Measurements from ENCODE around the gene FSTL1. TPM values are rescaled to one million over a fixed set of nuclear protein-coding genes. Genes with fewer than 3 reads are reported as not detected.

The FSTL1 gene
- total RNA-seq, 5 donors from 2014 or later (not counting 1 experiment from before 2014, with no cell fraction given): 0.76 to 5.1 (median 1.5) TPM

- CTCF ChIA-PET: no interaction called here
- POLR2A ChIA-PET: no interaction called here
Measured at GRCh38 chr3:120469882-120470301, 19.1 kb upstream of the FSTL1 start.

GRCh38 chr3:120469440-120469839 is 18.6 kb upstream of the FSTL1 start:
- ChIA-PET CTCF (no interaction called here), POLR2A (no interaction called here)
- Histone ChIP-seq H3K9me3 (no peaks in the 10 kb centered on the region), H3K36me3 (ENCODE audit: control insufficient read depth in 2 of 2, extremely low read depth in 1 of 2, insufficient read depth in 1 of 2, low read length in 1 of 2) (no peaks in the 10 kb centered on the region), H3K4me3 (ENCODE audit: control insufficient read depth in 1 of 2, extremely low read depth in 1 of 2, low read length in 1 of 2) (no peak overlapping the region), H3K27ac (ENCODE audit: low read length) (no peak overlapping the region), H3K4me1 (ENCODE audit: control insufficient read depth in 1 of 2, extremely low read depth in 1 of 2, insufficient read depth in 2 of 2, low read length in 2 of 2) (no peaks in the 10 kb centered on the region), H3K27me3 (replicated peaks in 1 of 2; ENCODE audit: control insufficient read depth in 2 of 2, extremely low read depth in 1 of 2, insufficient read depth in 2 of 2, low read length in 1 of 2) (peaks cover 0 to 4% of the 10 kb centered on the region in 2 experiments)
- DNase-seq: no peak
- 100% methylated on average over 1 of the region's 3 CpGs for WGBS (ENCODE audit: insufficient coverage)
- Mint-ChIP-seq H3K9me3 (no peaks in the 10 kb centered on the region), H3K4me3 (no peak overlapping the region), H3K27ac (no peak overlapping the region), H3K27me3 (peaks cover 17 to 24% of the 10 kb centered on the region in 2 donors), H3K4me1 (no peaks in the 10 kb centered on the region), H3K36me3 (no peaks in the 10 kb centered on the region)
- no peak for ATAC-seq (replicated peaks in 1 of 4)

More at GRCh38 chr3:120469882-120470301, 19.1 kb upstream of the FSTL1 start:
- H3K9me3 Mint-ChIP-seq: no peaks in the 10 kb centered on the region
- H3K4me1 Mint-ChIP-seq: no peaks in the 10 kb centered on the region
- no peak overlapping the region for H3K4me3 ChIP-seq (ENCODE audit: control insufficient read depth in 1 of 2, extremely low read depth in 1 of 2, low read length in 1 of 2)
- no peak overlapping the region for H3K4me3 Mint-ChIP-seq
- no peaks in the 10 kb centered on the region for H3K9me3 ChIP-seq
- no peak overlapping the region for H3K27ac ChIP-seq (ENCODE audit: low read length)
- peaks cover 17 to 24% of the 10 kb centered on the region in 2 donors for H3K27me3 Mint-ChIP-seq
- WGBS (ENCODE audit: insufficient coverage): no CpG with 5 or more reads among the region's 4 CpGs
- H3K4me1 ChIP-seq (ENCODE audit: control insufficient read depth in 1 of 2, extremely low read depth in 1 of 2, insufficient read depth in 2 of 2, low read length in 2 of 2): no peaks in the 10 kb centered on the region
- ATAC-seq (replicated peaks in 1 of 4) (no peak), DNase-seq (no peak)
- H3K36me3 Mint-ChIP-seq: no peaks in the 10 kb centered on the region
- H3K27ac Mint-ChIP-seq: no peak overlapping the region
- H3K36me3 ChIP-seq (ENCODE audit: control insufficient read depth in 2 of 2, extremely low read depth in 1 of 2, insufficient read depth in 1 of 2, low read length in 1 of 2): no peaks in the 10 kb centered on the region
- H3K27me3 ChIP-seq (replicated peaks in 1 of 2; ENCODE audit: control insufficient read depth in 2 of 2, extremely low read depth in 1 of 2, insufficient read depth in 2 of 2, low read length in 1 of 2): peaks cover 0 to 4% of the 10 kb centered on the region in 2 experiments

GRCh38 chr3:120468635-120469295 is 18.0 kb upstream of the FSTL1 start:
- DNase-seq (no peak), ATAC-seq (replicated peaks in 1 of 4) (no peak)
- Histone ChIP-seq H3K36me3 (ENCODE audit: control insufficient read depth in 2 of 2, extremely low read depth in 1 of 2, insufficient read depth in 1 of 2, low read length in 1 of 2) (no peaks in the 10 kb centered on the region), H3K4me1 (ENCODE audit: control insufficient read depth in 1 of 2, extremely low read depth in 1 of 2, insufficient read depth in 2 of 2, low read length in 2 of 2) (no peaks in the 10 kb centered on the region), H3K4me3 (ENCODE audit: control insufficient read depth in 1 of 2, extremely low read depth in 1 of 2, low read length in 1 of 2) (no peak overlapping the region), H3K27me3 (replicated peaks in 1 of 2; ENCODE audit: control insufficient read depth in 2 of 2, extremely low read depth in 1 of 2, insufficient read depth in 2 of 2, low read length in 1 of 2) (peaks cover 0 to 4% of the 10 kb centered on the region in 2 experiments), H3K9me3 (no peaks in the 10 kb centered on the region), H3K27ac (ENCODE audit: low read length) (no peak overlapping the region)
- Mint-ChIP-seq H3K27me3 (peaks cover 17 to 24% of the 10 kb centered on the region in 2 donors), H3K9me3 (no peaks in the 10 kb centered on the region), H3K4me1 (no peaks in the 10 kb centered on the region), H3K27ac (no peak overlapping the region), H3K4me3 (no peak overlapping the region), H3K36me3 (no peaks in the 10 kb centered on the region)
- CTCF ChIA-PET: no interaction called here
- POLR2A ChIA-PET: no interaction called here
- 45% methylated on average over 3 of the region's 5 CpGs for WGBS (ENCODE audit: insufficient coverage)

- Mint-ChIP-seq H3K27ac (no peak overlapping the region), H3K36me3 (no peaks in the 10 kb centered on the region), H3K9me3 (no peaks in the 10 kb centered on the region), H3K4me3 (no peak overlapping the region), H3K4me1 (peaks cover 0 to 2% (median 0%) of the 10 kb centered on the region in 3 donors), H3K27me3 (peaks cover 12 to 20% of the 10 kb centered on the region in 2 donors)
- DNase-seq: no peak
- H3K4me3 ChIP-seq (ENCODE audit: control insufficient read depth in 1 of 2, extremely low read depth in 1 of 2, low read length in 1 of 2): no peak overlapping the region
- 100% methylated on average over 1 of the region's 4 CpGs for whole genome bisulfite sequencing (ENCODE audit: insufficient coverage)
- POLR2A ChIA-PET: no interaction called here
- no peak overlapping the region for H3K27ac ChIP-seq (ENCODE audit: low read length)
- H3K27me3 ChIP-seq (replicated peaks in 1 of 2; ENCODE audit: control insufficient read depth in 2 of 2, extremely low read depth in 1 of 2, insufficient read depth in 2 of 2, low read length in 1 of 2): peaks cover 0 to 8% of the 10 kb centered on the region in 2 experiments
- H3K9me3 ChIP-seq: no peaks in the 10 kb centered on the region
- H3K36me3 ChIP-seq (ENCODE audit: control insufficient read depth in 2 of 2, extremely low read depth in 1 of 2, insufficient read depth in 1 of 2, low read length in 1 of 2): no peaks in the 10 kb centered on the region
- H3K4me1 ChIP-seq (ENCODE audit: control insufficient read depth in 1 of 2, extremely low read depth in 1 of 2, insufficient read depth in 2 of 2, low read length in 2 of 2): no peaks in the 10 kb centered on the region
- CTCF ChIA-PET: no interaction called here
- ATAC-seq (replicated peaks in 1 of 4): no peak
Measured at GRCh38 chr3:120462409-120462959, 11.7 kb upstream of the FSTL1 start.

GRCh38 chr3:120461416-120461815 is 10.6 kb upstream of the FSTL1 start:
- H3K9me3 ChIP-seq: no peaks in the 10 kb centered on the region
- H3K27me3 ChIP-seq (replicated peaks in 1 of 2; ENCODE audit: control insufficient read depth in 2 of 2, extremely low read depth in 1 of 2, insufficient read depth in 2 of 2, low read length in 1 of 2): peaks cover 0 to 8% of the 10 kb centered on the region in 2 experiments
- Mint-ChIP-seq H3K27ac (no peak overlapping the region), H3K4me3 (no peak overlapping the region), H3K4me1 (peaks cover 0 to 2% (median 0%) of the 10 kb centered on the region in 3 donors), H3K27me3 (peaks cover 12 to 20% of the 10 kb centered on the region in 2 donors), H3K9me3 (no peaks in the 10 kb centered on the region), H3K36me3 (no peaks in the 10 kb centered on the region)
- H3K36me3 ChIP-seq (ENCODE audit: control insufficient read depth in 2 of 2, extremely low read depth in 1 of 2, insufficient read depth in 1 of 2, low read length in 1 of 2): no peaks in the 10 kb centered on the region
- WGBS (ENCODE audit: insufficient coverage): 100% methylated on average over 1 of the region's 3 CpGs
- ChIA-PET CTCF (interaction anchor here in 1 of 2 donors (1.0 kb wide), 1 partner anchor 43 kb away, joined by 3 read pairs; no protein-coding TSS in a partner anchor), POLR2A (no interaction called here)
- H3K4me3 ChIP-seq (ENCODE audit: control insufficient read depth in 1 of 2, extremely low read depth in 1 of 2, low read length in 1 of 2): no peak overlapping the region
- ATAC-seq (replicated peaks in 1 of 4): no peak
- no peak overlapping the region for H3K27ac ChIP-seq (ENCODE audit: low read length)
- H3K4me1 ChIP-seq (ENCODE audit: control insufficient read depth in 1 of 2, extremely low read depth in 1 of 2, insufficient read depth in 2 of 2, low read length in 2 of 2): no peaks in the 10 kb centered on the region
- DNase-seq: no peak

GRCh38 chr3:120460862-120461261 is 10.1 kb upstream of the FSTL1 start:
- H3K4me3 Mint-ChIP-seq: no peak overlapping the region
- ATAC-seq (replicated peaks in 1 of 4) (no peak), DNase-seq (no peak)
- no peaks in the 10 kb centered on the region for H3K36me3 Mint-ChIP-seq
- H3K4me1 ChIP-seq (ENCODE audit: control insufficient read depth in 1 of 2, extremely low read depth in 1 of 2, insufficient read depth in 2 of 2, low read length in 2 of 2): no peaks in the 10 kb centered on the region
- ChIA-PET CTCF (interaction anchor here in 1 of 2 donors (1.0 kb wide), 1 partner anchor 43 kb away, joined by 3 read pairs; no protein-coding TSS in a partner anchor), POLR2A (no interaction called here)
- peaks cover 12 to 20% of the 10 kb centered on the region in 2 donors for H3K27me3 Mint-ChIP-seq
- peaks cover 0 to 2% (median 0%) of the 10 kb centered on the region in 3 donors for H3K4me1 Mint-ChIP-seq
- whole genome bisulfite sequencing (ENCODE audit: insufficient coverage): 95% methylated on average over 5 of the region's 9 CpGs
- no peak overlapping the region for H3K27ac ChIP-seq (ENCODE audit: low read length)
- no peaks in the 10 kb centered on the region for H3K9me3 Mint-ChIP-seq
- H3K27ac Mint-ChIP-seq: no peak overlapping the region
- H3K4me3 ChIP-seq (ENCODE audit: control insufficient read depth in 1 of 2, extremely low read depth in 1 of 2, low read length in 1 of 2): no peak overlapping the region
- H3K9me3 ChIP-seq: no peaks in the 10 kb centered on the region
- H3K36me3 ChIP-seq (ENCODE audit: control insufficient read depth in 2 of 2, extremely low read depth in 1 of 2, insufficient read depth in 1 of 2, low read length in 1 of 2): no peaks in the 10 kb centered on the region
- peaks cover 0 to 8% of the 10 kb centered on the region in 2 experiments for H3K27me3 ChIP-seq (replicated peaks in 1 of 2; ENCODE audit: control insufficient read depth in 2 of 2, extremely low read depth in 1 of 2, insufficient read depth in 2 of 2, low read length in 1 of 2)

Data from T-cell (primary cell).